ENCODE measurements around the gene AADACL3.
"Not testable (repeated sequence)": the region's sequence is repeated elsewhere in the genome, so short reads cannot be mapped to it uniquely, and the experiment has no call there.

AADACL3 gene, protein sequence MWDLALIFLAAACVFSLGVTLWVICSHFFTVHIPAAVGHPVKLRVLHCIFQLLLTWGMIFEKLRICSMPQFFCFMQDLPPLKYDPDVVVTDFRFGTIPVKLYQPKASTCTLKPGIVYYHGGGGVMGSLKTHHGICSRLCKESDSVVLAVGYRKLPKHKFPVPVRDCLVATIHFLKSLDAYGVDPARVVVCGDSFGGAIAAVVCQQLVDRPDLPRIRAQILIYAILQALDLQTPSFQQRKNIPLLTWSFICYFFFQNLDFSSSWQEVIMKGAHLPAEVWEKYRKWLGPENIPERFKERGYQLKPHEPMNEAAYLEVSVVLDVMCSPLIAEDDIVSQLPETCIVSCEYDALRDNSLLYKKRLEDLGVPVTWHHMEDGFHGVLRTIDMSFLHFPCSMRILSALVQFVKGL

DNA sequence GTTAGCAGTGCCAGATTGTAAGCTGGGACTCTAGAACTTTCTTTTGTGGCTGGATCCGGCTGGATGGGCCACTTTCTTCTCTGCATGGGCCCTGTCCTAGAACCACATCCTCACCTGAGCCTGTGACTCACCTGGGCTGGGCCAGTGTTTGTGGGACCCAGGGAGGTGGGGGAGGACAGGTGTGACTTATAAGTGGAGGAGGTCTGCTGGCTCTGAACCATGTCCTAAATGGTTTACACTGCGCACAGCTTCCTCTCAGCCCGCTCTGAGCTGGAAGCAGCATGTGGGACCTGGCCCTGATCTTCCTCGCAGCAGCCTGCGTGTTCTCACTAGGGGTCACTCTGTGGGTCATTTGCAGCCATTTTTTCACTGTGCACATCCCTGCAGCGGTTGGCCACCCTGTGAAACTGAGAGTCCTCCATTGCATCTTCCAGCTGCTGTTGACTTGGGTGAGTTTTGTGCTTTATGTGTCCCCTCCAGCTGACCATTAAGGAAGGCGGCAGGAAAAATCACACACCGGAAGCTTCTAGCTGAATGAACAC is at the start of gene AADACL3:
Gene AADACL3 (plus strand): TSS at position 215 of the 542 bp plus-strand sequence. CDS start 67 bp downstream, at position 282.
- no peak for DNase-seq

DNA sequence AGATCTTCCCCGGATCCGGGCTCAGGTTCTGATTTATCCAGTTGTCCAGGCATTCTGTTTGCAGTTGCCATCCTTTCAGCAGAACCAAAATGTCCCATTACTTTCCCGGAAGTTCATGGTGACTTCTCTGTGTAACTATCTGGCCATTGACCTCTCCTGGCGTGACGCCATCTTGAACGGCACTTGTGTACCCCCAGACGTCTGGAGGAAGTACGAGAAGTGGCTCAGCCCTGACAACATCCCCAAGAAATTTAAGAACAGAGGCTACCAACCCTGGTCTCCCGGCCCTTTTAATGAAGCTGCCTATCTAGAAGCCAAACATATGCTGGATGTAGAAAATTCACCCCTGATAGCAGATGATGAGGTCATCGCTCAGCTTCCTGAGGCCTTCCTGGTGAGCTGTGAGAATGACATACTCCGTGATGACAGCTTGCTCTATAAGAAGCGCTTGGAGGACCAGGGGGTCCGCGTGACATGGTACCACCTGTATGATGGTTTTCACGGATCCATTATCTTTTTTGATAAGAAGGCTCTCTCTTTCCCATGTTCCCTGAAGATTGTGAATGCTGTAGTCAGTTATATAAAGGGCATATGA is 49.7 kb upstream of the AADACL3 start:
- no peak for DNase-seq

DNA sequence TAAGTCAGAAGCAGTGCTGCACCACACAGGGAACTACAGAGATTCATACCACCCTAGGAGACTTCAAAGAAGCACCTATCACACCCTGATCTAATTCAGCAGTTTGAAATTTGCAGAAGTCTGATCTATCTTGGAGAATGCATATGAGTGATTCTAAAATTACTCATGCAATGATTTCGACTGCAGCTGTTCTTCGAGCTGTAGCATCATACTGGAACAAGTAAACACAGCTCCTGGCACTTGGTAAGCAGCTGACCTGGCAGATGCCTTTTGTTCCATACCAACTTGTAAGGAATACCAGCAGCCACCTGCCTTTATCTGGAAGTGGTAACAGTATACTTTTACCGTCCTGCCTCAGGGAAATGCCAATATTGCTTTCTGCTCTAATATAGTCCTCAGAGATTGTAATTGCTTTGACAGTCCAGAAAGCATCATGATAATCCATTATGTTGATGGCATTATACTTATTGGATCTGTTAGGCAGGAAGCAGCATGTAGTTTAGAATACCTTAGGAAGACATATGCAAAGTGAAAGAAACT is 46.3 kb upstream of the AADACL3 start:
- no peak for DNase-seq

DNA sequence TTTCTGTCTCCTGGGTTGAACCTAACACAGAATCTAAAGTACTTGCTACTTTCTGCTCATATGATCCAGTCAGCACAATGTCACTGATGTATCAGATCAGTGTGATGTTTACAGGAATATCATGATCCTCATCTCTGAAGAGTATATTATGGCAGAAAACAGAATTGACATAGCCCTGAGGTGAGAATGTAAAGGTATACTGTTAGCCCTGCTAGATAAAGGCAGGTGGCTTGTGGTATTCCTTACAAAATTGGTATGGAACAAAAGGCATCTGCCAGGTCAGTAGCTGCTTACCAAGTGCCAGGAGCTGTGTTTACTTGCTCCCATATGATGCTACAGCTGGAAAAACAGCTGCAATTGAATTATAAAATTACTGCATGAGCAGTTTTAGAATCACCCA is 41.6 kb upstream of the AADACL3 start:
- DNase-seq = no peak

DNA sequence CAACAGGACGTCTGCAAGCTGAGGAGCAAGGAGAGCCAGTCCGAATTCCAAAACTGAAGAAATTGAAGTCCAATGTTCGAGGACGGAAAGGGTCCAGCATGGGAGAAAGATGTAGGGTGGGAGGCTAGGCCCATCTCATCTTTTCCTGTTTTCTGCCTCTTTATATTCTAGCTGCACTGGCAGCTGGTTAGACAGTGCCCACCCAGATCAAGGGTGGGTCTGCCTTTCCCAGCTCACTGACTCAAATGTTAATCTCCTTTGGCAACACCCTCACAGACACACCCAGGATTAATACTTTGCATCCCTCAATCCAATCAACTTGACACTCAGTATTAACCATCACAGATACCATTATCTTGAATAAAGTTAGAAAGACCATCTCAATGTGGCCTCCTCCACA is 39.8 kb upstream of the AADACL3 start:
- DNase-seq = not testable (repeated sequence)

DNA sequence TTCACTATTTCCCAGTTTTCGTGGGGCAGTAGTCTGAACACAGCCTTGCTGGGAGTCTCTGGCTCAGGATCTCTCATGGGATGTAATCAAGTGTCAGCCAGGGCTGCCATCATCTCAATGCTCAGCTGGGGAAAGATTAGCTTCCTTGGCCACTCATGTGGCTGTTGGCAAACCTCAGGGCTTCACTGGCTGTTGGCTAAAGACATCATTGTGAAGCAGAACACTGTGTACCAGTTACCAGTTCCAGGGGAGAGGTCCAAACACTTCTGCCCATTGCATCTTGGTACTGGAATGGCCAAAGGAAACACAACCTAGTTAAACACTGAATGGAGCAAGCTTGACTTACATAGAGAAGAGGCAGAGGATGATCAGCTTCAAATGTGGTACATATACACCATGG is 38.3 kb upstream of the AADACL3 start:
- no peak for DNase-seq

DNA sequence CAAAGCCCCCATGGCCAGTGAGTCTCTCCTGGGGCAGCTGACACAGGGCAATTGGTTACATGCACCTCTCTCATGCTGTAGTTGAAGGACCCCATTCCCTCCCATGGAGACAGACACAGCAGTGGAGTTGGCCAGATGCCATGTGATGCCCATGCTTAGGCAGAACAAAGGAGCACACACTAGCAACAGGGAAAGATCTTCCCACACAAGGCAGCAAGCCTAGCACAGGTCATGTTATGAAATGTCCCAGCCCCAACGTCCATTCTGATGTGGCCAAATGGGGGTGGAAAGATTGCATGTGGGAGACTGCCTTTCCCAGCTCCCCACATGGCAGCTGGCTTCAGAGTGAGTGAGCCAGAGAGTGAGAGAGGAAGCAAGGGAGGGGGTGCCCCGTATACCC is 37.6 kb upstream of the AADACL3 start:
- no peak for DNase-seq

DNA sequence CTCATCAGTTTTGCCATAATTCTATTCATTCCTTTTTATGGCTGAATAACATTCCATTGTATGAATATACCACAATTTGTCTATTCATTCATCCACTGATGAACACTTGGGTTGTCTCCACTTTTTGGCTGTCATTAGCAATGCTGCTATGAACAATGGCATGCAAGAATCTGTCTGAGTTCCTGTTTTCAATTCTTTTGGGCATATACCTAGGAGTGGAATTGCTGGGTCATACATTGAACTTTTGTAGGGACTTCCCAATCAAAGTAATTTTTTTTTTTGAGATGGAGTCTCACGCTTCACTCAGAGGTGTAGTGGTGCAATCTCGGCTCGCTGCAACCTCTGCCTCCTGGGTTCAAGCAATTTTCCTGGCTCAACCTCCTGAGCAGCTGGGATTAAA is 37.1 kb upstream of the AADACL3 start:
- no peak for DNase-seq

DNA sequence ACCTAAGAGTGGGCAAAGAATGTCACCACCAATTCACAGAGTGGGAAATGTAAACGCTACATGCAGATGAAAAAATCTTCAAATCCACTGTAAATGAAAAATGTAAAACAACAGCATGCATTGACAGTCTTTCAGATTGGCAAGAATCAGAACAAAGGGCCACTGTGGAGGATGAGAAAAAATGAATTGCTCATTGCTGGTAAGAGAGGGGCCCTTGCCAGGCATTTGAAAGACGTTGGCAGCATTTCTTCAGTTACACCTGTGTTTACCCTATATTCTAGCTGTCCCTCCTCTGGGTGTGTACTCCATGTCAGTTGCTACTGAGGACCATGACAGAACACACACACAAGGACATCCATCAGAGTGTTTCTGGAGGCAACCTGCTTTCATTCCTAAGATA is 25.8 kb upstream of the AADACL3 start:
- DNase-seq = no peak

DNA sequence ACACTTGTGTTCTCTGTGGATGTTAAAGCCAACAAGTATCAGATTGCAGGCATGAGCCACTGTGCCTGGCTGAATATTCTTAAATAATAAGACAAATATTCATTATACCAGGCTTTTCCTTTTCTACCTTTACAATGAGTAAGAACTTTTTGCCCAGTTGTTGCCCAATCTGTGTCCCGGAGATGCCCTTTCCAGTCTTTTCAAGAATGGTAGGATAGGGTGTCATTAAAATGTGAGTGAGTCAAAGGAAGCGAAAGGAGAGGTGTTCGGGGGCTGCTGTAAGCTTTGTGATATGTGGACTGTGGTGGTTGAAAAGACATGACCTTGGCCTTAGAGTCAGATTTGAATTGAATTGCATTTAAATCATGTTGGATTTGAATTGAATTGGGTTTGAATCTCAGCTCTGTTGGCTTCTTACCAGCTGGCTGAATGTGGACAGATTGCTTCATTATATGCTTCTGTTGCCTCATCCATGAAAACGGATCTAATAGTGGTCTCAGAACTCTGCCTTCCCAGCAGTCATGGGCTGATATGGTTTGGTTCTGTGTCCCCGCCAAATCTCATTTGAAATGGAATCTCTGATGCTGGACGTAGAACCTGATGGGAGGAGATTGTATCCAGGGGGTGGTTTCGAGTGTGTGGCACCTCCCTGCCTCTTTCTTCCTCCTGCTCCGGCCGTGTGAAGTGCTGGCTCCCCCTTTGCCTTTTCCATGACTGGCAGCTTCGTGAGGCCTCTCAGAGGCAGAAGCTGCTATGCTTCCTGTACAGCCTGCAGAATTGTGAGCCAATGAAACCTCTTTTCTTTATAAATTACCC is 22.7 kb upstream of the AADACL3 start:
- no peak for DNase-seq

DNA sequence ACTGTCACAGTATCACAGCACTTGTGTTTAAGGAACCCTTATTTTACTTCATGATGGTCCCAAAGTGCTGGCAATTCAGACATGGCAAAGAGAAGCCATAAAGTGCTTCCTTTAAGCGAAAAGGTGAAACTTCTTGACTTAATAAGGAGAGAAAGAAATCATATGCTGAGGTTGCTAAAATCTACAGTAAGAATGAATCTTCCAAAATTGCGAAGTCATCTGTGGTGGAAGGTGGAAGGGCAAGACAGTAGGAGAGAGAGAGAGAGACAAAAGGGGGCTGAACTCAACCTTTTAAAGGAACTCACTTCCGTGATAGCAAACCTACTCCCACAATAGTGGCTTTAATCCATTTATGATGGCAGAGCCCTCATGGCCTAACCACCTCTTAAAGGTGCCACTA is 19.3 kb upstream of the AADACL3 start:
- no peak for DNase-seq

DNA sequence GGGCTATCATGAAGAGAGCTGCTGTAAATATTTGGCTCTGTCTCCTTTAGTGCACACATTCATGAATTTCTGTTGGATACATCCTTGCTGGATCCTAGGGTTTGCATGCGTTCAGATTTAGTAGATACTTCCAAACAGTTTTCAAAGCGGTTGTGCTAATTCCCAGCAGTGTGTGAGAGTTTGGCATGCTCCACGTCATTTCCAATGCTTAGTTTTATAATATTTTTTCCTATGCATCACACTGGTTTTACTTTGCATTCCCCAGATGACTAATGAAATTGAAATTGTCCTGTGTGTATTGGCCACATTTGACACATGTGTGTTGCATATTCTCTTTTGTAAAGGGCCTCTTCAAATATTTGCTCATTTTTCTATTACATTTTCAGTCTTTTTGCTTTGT is 18.5 kb upstream of the AADACL3 start:
- no peak for DNase-seq

DNA sequence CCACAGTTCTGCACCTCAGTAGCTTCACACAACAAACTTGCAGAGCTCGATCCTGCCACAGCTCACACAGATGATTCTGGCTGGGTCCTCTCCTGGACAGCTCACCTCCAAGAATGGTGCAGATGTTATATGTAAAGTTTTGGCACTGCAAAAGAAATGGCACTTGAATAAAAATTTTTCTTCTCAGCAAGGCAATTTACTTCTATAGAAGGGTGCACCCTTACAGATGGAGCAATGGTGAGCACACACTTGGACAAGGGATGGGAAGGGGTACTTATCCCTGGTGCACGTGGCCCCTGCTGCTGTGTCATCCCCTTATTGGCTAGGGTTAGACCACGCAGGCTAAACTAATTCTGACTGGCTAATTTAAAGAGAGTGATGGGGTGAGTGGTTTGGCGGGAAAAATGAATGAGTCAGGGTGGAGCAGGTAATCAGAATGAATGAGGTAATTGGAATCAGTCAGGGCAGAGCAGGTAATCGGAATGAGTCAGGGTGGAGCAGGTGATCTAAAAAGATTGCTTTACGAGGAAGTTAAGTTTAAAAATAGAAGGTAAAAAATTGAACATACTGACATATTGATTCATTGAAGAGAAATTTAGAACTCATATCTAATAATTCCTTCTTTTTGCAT is 12.0 kb upstream of the AADACL3 start:
- no peak for DNase-seq

DNA sequence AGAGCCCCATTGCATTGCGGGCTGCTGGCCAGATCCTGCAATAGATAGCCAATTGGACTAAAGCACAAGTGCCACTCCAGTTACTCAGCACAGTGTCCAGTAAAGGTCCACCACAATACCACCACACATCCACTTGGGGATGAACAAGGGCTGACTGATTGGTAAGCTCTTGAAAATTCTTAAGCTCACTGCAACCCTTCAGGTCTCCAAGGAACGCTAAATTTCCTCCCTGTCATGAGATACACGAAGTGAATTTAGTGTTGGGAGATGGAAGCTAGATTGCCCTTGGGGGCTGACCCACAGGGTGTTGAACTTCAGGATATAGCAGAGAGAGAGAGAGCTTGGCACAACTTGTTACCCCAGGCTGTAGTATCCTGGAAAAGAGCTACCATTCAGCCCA is 9.8 kb upstream of the AADACL3 start:
- no peak for DNase-seq

DNA sequence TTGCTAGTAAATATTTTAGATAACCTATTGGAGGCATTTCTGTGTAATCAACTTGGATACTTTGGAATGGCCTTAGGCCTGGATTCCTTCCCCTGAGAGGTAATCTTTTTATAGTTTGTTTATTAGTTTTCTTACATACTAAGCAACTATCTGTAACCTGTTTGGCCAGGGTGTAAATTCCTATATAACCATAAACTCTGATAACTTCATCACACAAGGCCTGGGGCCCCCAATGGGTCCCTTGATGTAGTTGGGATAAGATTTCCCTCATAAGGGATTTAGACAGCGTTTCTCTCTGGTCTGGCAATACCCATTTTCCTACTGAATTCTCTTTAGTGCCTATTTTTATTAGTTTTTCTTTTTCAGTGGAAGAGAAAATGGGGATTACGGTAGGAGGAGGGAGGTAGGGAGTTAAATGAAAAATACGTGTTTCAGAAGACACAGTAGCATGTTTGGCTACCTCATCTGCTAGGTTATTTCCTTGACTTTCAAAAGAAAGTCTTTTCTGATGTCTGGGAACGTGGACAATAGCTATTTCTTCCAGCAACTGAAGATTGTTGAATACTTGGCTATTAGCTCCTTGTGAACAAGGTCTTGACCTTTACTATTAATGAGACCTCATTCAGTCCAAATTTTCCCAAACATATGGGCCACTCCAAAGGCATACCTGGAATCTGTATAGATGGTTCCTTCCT is 7.4 kb upstream of the AADACL3 start:
- DNase-seq = no peak

DNA sequence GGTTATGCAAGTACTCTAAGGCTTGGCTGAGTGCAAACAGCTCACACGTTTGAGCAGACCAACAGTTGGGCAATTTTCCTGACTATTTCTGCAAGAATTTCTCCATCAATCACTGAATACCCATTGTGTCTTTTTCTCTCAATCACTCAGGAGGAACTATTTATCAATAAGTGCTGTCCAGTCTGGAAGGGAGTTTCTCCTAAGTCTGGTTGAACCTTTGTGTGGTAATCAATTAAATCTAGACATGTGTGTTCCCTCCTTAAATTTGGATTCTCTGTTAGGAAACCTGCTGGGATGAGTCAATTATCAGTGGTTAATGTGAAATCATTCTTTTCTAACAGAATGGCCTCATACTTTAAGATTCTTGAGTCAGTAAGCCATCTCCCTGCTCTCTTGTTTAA is 6.8 kb upstream of the AADACL3 start:
- DNase-seq = no peak

DNA sequence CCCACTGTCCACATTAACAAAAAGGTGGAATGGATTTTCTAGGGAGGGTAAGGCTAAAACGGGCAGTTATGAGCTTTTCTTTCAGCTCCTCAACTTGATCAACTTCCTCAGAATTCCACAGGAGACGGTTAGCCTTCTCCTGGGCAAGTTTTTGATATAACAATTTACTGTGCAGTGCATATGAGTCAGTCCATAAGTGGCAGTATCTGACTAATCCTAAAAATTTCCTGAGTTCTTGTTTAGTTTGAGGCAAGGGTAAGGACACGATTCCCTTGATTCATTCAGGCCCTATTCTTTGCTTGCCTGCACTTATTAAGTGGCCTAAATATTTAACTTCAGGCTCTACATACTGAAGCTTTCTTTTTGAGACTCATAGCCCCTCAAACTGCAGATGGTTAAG is 6.2 kb upstream of the AADACL3 start:
- DNase-seq = no peak

DNA sequence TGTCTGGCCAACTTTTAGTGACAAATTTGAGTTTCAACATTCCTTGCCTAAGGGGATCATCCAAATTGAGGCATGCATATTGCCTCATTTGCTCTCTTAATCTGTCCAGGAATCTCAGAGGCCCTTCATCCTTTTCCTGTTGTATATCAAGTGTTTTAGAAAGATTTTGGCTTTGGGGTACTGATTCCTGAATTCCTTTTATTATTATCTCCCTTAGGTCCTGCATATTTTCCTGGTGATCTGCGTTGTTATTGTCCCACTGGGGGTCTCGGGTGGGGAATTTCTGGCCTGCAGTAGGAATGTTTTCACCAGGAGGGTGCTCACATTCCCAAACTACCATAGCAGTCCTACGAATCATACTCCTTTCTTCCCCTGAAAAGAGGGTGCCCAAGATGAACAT is 4.4 kb upstream of the AADACL3 start:
- DNase-seq = no peak

DNA sequence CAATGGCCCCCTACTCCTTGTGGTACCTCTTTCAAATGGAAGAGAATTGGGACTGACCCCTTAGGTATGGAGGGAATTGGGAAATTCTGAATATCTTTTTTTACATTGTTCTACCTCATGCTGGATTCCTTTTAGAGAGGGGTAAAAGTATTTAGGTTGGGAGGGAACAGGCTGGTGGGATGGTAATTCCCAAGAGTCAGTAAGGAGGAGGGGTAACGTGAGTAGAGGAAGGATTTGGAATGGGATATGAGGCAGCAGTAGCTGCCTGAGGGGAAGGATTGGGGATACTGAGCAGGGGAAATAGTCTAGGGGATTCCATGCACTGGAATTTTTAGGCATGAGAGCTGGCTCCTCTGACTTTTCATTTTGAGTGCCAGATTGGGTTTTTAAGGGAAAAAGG is 3.8 kb upstream of the AADACL3 start:
- DNase-seq = no peak

DNA sequence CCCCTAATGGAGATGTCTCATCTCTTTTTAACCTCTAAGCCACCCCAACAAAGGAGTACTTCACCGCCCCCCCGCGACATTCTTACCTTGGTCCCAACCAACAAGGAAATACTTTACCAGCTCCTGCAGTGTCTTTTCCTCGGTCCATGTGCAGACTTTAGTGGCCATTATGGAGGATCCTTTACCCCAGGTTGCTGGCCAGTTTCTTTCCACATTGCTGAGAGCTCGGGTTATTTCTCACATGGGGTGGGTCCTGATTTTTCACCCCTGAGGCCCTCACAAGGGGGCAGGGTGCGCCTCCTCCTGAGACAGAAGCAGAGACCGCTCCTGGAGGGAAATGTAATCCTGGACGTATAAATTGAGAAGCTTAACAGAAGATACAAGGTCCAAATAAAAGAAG is 3.0 kb upstream of the AADACL3 start:
- DNase-seq = no peak

DNA sequence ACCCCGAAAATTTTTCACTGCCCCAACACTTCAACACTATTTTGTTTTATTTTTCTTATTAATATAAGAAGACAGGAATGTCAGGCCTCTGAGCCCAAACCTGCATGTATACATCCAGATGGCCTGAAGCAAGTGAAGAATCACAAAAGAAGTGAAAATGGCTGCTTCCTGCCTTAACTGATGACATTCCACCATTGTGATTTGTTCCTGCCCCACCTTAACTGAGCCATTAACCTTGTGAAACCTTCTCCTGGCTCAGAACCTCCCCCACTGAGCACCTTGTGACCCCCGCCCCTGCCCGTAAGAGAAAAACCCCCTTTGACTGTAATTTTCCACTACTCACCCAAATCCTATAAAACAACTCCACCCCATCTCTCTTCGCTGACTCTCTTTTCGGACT is 2.3 kb upstream of the AADACL3 start:
- DNase-seq = not testable (repeated sequence)
